ENCODE data around the gene CCNYL1.
A peak's percentile ranks its signal among the peaks of the same experiment; 100 is the strongest.

DNA sequence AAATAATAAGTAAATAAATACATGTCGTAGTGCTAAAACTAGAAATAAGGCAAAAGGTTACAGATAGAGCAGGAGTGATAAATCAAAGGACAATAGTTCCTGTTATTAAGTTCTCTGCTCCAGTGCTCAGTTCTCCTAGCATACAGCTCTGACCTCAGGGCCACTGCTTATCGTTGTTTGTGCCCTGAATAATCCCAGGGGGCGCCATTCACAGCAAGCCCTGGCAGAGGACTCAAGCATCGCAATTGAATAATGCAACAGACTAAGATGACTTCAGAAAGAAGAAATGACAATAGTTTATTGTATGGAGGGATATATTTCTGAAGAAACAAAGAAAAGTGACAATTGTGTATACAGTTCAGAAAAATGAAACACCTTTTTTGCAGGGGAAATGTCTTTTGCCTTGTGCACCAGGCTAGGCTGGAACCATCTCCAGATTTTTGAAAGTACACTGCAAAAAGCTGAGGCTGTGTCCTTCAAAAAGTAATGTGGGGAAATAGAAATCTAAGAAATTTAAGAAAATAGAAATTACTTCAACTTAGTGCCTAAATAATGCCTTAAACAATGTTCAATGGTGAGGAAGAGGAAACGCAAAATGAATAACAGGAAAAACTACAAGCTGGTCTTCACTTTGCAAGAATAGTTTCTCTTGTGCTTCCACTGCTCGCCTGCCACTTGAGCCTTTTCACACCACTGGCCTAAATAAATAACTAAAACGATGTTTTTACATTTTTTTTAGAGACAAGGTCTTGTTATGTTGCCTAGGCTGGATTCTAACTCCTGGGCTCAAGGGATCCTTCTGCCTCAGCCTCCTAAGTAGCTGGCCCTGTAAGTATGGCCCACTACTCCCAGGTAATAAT, 19.0 kb upstream of the CCNYL1 start:
- no peak for TF ChIP-seq POLR2A (IDR thresholded peaks at IDR 0.05)
- TF ChIP-seq, protein P1, sequence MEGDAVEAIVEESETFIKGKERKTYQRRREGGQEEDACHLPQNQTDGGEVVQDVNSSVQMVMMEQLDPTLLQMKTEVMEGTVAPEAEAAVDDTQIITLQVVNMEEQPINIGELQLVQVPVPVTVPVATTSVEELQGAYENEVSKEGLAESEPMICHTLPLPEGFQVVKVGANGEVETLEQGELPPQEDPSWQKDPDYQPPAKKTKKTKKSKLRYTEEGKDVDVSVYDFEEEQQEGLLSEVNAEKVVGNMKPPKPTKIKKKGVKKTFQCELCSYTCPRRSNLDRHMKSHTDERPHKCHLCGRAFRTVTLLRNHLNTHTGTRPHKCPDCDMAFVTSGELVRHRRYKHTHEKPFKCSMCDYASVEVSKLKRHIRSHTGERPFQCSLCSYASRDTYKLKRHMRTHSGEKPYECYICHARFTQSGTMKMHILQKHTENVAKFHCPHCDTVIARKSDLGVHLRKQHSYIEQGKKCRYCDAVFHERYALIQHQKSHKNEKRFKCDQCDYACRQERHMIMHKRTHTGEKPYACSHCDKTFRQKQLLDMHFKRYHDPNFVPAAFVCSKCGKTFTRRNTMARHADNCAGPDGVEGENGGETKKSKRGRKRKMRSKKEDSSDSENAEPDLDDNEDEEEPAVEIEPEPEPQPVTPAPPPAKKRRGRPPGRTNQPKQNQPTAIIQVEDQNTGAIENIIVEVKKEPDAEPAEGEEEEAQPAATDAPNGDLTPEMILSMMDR (IDR thresholded peaks at IDR 0.05) = peak in 3 of 6 experiments; percentile 23 to 44 (median 26)

Measured in thyroid gland (tissue), 4 donors.